Activated naive CD8-positive, alpha-beta T cell treated with anti-CD3 and anti-CD28 coated beads for 36 hours (primary cell): ENCODE results near the gene CFAP251. TPM values are rescaled to one million over a fixed set of nuclear protein-coding genes. Genes with fewer than 3 reads are reported as not detected.
A peak's percentile ranks its signal among the peaks of the same experiment; 100 is the strongest.

Source experiments
- DNase-seq: peaks from one replicate; pipeline ENCODE4 v3.0.0; 2021
- H3K27ac Mint-ChIP-seq: one replicate; pipeline ENCODE4 v1.8.0; 2022; ENCODE audit warnings: mild to moderate bottlenecking, moderate library complexity, mixed read lengths
- H3K27me3 Mint-ChIP-seq: one replicate; pipeline ENCODE4 v1.8.0; 2022; ENCODE audit warnings: mild to moderate bottlenecking, mixed read lengths
- H3K36me3 Mint-ChIP-seq: one replicate; pipeline ENCODE4 v1.8.0; 2021; ENCODE audit warnings: mild to moderate bottlenecking, mixed read lengths
- H3K4me1 Mint-ChIP-seq: one replicate; pipeline ENCODE4 v1.8.0; 2021; ENCODE audit warnings: mixed read lengths
- H3K4me3 Mint-ChIP-seq: one replicate; pipeline ENCODE4 v1.8.0; 2022; ENCODE audit warnings: mild to moderate bottlenecking, moderate library complexity, mixed read lengths
- H3K9me3 Mint-ChIP-seq: one replicate; pipeline ENCODE4 v1.8.0; 2022; ENCODE audit warnings: mixed read lengths
- total RNA-seq, 2 experiments: library from RNA; stranded (reverse); gene quantifications; one replicate each; pipeline ENCODE4 v1.2.3, GENCODE V29; 2021

CFAP251 gene
- total RNA-seq, 2 experiments from 2014 or later: 1.3 to 1.8 TPM

GRCh38 chr12:121992059-121992879, 73.9 kb downstream of the CFAP251 start:
- H3K4me3 Mint-ChIP-seq: peak overlapping the region; percentile 30

DNA sequence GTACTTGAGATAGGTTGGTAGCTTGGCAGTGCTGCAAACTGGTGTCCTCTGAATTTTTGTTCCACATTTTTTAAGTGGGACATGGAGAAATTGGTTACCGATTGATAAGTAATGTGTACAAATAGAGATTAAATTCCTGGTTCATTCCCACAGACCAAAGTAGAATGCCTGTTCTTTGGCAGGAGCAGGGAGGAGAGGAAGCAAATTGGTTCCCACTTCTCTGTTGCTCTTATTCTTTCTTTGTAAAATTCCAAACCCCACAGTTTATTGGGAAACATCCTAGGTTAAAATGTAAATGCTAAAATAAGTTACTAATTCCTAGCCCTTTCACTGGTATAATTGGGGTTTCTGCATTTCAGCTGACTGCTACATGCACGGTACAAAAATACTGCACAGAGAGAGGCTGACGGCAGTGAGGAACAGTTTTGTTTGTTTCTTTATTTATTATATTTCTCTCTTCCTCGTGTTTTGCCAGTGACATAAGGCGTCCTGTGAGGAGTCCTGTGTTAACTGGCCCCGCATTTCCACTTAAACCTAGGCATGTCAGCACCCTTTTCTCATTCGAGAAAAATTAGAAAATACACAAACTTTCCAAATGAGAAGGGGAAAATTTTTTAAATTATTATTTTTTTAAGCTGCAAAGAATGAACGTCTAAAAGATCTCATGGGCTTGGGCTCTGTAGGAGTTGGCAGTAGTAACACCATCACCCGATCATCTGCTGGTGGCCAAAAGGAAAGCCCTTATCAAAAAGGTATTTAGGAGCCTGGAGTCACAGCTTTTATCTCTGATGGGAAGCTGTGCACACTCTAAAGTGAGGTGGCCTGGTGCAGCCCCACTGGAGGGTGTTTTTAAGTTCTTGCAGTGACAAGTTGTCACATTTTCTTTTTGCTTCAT, 77.9 kb downstream of the CFAP251 start:
- Mint-ChIP-seq H3K27ac (no peak overlapping the region), H3K9me3 (peaks cover 3% of the 10 kb centered on the region), H3K4me3 (no peak overlapping the region), H3K4me1 (peaks cover 8% of the 10 kb centered on the region), H3K36me3 (peaks cover 2% of the 10 kb centered on the region), H3K27me3 (no peaks in the 10 kb centered on the region)
- DNase-seq: no peak

More at GRCh38 chr12:121992059-121992879, 73.9 kb downstream of the CFAP251 start:
- Mint-ChIP-seq H3K27me3 (no peaks in the 10 kb centered on the region), H3K4me1 (peaks cover 16% of the 10 kb centered on the region), H3K27ac (peak overlapping the region; percentile 76), H3K9me3 (no peaks in the 10 kb centered on the region), H3K36me3 (no peaks in the 10 kb centered on the region)
- peak; percentile 65 for DNase-seq

DNA sequence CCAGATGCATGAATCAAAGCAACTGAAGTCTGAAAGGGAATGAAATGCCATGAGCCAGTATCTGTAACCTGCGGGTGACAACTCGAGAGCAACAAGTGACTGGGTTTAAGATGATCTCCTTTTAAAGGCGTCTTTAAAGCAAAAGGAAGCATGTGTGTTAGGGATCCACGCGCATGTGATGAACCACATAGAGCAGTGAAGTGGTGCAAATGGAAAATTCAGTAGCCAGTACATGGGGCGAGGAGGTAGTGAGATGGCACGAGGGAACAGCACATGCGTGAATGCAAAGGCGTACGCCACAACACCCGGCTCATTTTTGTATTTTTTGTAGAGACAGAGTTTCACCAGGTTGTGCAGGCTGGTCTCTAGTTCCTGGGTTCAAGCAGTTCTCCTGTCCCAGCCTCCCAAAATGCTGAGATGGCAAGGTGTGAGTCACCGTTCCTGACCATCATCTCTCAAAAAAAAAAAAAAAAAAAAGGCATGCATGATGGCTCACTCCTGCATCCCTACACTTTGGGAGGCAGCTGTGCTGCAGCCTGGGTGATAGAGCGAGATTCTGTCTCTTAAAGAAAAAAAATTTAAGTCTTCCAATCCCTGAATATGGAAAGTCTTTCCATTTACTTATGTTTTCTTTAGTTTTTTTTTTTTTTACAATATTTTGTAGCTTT, 78.7 kb downstream of the CFAP251 start:
- H3K4me1 Mint-ChIP-seq: peaks cover 2% of the 10 kb centered on the region
- peaks cover 2% of the 10 kb centered on the region for H3K36me3 Mint-ChIP-seq
- H3K27ac Mint-ChIP-seq: no peak overlapping the region
- no peaks in the 10 kb centered on the region for H3K27me3 Mint-ChIP-seq
- H3K9me3 Mint-ChIP-seq: peaks cover 3% of the 10 kb centered on the region
- DNase-seq: no peak
- H3K4me3 Mint-ChIP-seq: no peak overlapping the region

DNA sequence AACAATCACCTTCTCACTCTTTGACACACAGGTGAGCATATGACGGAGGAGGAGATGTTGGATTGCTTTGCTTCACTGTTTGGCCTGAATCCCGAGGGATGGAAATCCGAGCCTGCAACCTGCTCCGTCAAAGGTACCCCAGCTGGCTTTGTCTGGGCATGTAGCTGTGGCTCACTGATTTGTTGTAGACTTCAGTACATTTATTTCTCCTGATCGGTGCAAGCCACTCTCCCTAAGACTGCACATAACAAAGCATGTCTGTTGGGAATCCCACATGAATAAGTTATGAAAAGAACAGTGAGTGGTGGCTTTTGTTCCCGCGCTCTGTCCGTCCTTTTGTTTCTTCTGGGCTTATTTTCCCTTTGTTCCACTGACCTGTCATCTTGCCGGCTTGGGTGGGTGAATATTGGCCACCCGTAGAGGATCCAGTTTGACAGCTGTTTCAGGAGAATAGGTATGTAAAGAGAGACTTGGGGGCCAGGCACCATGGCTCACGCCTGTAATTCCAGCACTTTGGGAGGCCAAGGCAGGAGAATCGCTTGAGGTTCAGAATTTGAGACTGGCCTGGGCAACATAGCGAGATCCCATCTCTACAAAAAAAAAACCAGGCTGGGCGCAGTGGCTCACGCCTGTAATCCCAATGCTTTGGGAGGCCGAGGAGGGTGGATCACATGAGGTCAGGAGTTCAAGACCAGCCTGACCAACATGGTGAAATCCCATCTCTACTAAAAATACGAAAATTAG, 83.2 kb downstream of the CFAP251 start:
- H3K4me3 Mint-ChIP-seq: no peak overlapping the region
- H3K27me3 Mint-ChIP-seq: peaks cover 3% of the 10 kb centered on the region
- peaks cover 21% of the 10 kb centered on the region for H3K4me1 Mint-ChIP-seq
- DNase-seq: no peak
- peaks cover 2% of the 10 kb centered on the region for H3K36me3 Mint-ChIP-seq
- peaks cover 3% of the 10 kb centered on the region for H3K9me3 Mint-ChIP-seq
- H3K27ac Mint-ChIP-seq: no peak overlapping the region

GRCh38 chr12:122003651-122004611, 85.5 kb downstream of the CFAP251 start:
- H3K27me3 Mint-ChIP-seq: peaks cover 3% of the 10 kb centered on the region
- H3K4me1 Mint-ChIP-seq: peaks cover 25% of the 10 kb centered on the region
- peaks cover 2% of the 10 kb centered on the region for H3K36me3 Mint-ChIP-seq
- no peak overlapping the region for H3K4me3 Mint-ChIP-seq
- peak overlapping the region; percentile 25 for H3K27ac Mint-ChIP-seq
- DNase-seq: peak; percentile 31
- H3K9me3 Mint-ChIP-seq: peaks cover 3% of the 10 kb centered on the region

- no peak for DNase-seq
- H3K27ac Mint-ChIP-seq: no peak overlapping the region
- peaks cover under 1% of the 10 kb centered on the region for H3K36me3 Mint-ChIP-seq
- H3K4me3 Mint-ChIP-seq: no peak overlapping the region
- no peaks in the 10 kb centered on the region for H3K9me3 Mint-ChIP-seq
- peaks cover 3% of the 10 kb centered on the region for H3K27me3 Mint-ChIP-seq
- peaks cover 25% of the 10 kb centered on the region for H3K4me1 Mint-ChIP-seq
Observed at GRCh38 chr12:122004633-122005071, 86.3 kb downstream of the CFAP251 start.

DNA sequence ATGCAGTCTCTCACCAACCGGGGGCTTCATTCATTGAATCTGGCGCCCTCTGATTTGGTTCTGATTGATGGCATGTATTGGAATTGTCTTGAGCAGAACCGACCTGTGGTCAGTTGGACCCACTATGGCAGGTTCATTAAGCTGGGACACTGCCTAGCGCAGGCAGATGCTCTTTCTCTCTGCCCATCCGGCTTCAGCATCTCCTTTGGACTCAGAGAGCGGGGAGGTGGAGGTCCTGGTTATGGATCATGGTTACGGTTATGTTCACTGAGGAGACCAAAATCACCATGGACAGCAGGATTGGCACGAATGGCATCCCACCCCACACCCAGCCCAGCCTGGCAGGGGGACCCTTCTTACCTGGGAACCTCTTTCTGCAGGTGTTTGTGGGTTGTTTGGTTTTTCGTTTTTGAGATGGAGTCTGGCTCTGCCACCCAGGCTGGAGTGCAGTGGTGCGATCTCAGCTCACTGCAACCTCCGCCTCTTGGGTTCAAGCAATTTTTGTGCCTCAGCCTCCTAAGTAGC, 86.9 kb downstream of the CFAP251 start:
- Mint-ChIP-seq H3K9me3 (no peaks in the 10 kb centered on the region), H3K36me3 (no peaks in the 10 kb centered on the region), H3K4me3 (no peak overlapping the region), H3K27me3 (peaks cover 3% of the 10 kb centered on the region), H3K27ac (no peak overlapping the region), H3K4me1 (peaks cover 25% of the 10 kb centered on the region)
- no peak for DNase-seq

DNA sequence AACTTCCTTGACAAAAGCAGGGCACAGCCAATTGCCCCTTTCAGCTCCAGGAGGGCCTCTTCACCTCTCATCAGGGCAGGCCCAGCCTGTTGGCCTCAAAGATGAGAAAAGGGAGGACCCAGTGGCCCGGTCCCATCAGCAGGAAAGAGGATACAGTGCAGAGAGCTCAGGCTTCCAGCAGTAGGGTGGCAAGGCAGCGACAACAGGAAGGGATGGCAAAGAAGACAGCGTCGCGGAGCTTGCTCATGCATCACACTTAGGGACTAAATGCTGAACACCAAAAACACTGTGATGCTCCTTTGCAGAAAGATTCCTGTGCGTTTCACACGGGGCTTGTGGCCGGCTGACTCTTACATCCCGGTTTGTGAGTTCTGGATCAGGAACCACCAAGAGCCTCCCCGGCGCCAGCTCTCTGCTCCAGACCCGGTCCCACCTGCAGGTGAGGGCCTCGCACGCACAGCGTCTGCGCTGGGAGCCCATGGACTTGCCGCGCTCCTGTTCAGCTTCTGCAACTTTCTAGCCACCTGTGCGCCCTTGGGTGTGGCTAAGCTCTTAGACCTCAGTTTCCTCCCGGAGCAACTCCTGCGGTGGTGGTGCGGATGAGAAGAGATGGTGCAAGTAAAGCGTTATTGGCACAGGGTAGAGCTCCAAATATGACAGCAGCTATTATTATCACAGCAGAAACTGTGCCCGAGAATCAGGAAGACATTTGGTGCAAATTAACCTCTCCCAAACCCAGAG, 88.0 kb downstream of the CFAP251 start:
- H3K27me3 Mint-ChIP-seq: peaks cover 3% of the 10 kb centered on the region
- no peaks in the 10 kb centered on the region for H3K9me3 Mint-ChIP-seq
- H3K36me3 Mint-ChIP-seq: no peaks in the 10 kb centered on the region
- H3K4me1 Mint-ChIP-seq: peaks cover 25% of the 10 kb centered on the region
- no peak overlapping the region for H3K4me3 Mint-ChIP-seq
- H3K27ac Mint-ChIP-seq: no peak overlapping the region
- no peak for DNase-seq

GRCh38 chr12:122009741-122010140, 91.3 kb downstream of the CFAP251 start:
- no peak for DNase-seq
- H3K4me1 Mint-ChIP-seq: peaks cover 20% of the 10 kb centered on the region
- peaks cover 3% of the 10 kb centered on the region for H3K27me3 Mint-ChIP-seq
- H3K9me3 Mint-ChIP-seq: no peaks in the 10 kb centered on the region
- no peak overlapping the region for H3K27ac Mint-ChIP-seq
- H3K4me3 Mint-ChIP-seq: no peak overlapping the region
- H3K36me3 Mint-ChIP-seq: no peaks in the 10 kb centered on the region

DNA sequence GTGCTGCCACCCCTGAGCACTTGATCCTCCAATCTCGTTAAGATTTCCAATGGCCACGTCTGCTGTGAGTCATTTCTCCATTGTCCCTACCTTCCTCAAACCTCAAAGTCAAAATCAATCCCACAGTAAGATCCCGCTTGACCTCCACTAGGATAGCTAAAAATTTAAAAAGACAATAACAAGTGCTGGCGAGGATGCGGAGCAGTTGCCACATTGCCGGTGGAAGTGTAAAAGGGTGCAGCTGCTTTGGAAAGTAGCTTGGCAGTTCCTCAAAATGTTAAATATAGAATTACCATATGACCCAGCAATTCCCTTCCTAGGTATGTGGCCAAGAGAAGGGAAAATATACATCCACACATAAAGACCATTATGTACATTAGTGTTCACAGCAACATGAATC, 93.8 kb downstream of the CFAP251 start:
- H3K27me3 Mint-ChIP-seq: no peaks in the 10 kb centered on the region
- no peaks in the 10 kb centered on the region for H3K9me3 Mint-ChIP-seq
- H3K36me3 Mint-ChIP-seq: no peaks in the 10 kb centered on the region
- H3K4me1 Mint-ChIP-seq: peaks cover 7% of the 10 kb centered on the region
- DNase-seq: no peak
- H3K4me3 Mint-ChIP-seq: no peak overlapping the region
- no peak overlapping the region for H3K27ac Mint-ChIP-seq

GRCh38 chr12:122013136-122013535, 94.7 kb downstream of the CFAP251 start:
- Mint-ChIP-seq H3K4me3 (no peak overlapping the region), H3K27ac (no peak overlapping the region), H3K27me3 (no peaks in the 10 kb centered on the region), H3K36me3 (no peaks in the 10 kb centered on the region), H3K9me3 (no peaks in the 10 kb centered on the region), H3K4me1 (peaks cover 7% of the 10 kb centered on the region)
- no peak for DNase-seq

- DNase-seq: no peak
- Mint-ChIP-seq H3K36me3 (no peaks in the 10 kb centered on the region), H3K4me1 (peaks cover 7% of the 10 kb centered on the region), H3K9me3 (no peaks in the 10 kb centered on the region), H3K4me3 (no peak overlapping the region), H3K27me3 (no peaks in the 10 kb centered on the region), H3K27ac (no peak overlapping the region)
Observed at GRCh38 chr12:122013791-122014590, 95.6 kb downstream of the CFAP251 start.
